ENCODE results near the gene GFM2.
"Not testable (repeated sequence)": the region's sequence is repeated elsewhere in the genome, so short reads cannot be mapped to it uniquely, and the experiment has no call there.

Gene GFM2, protein sequence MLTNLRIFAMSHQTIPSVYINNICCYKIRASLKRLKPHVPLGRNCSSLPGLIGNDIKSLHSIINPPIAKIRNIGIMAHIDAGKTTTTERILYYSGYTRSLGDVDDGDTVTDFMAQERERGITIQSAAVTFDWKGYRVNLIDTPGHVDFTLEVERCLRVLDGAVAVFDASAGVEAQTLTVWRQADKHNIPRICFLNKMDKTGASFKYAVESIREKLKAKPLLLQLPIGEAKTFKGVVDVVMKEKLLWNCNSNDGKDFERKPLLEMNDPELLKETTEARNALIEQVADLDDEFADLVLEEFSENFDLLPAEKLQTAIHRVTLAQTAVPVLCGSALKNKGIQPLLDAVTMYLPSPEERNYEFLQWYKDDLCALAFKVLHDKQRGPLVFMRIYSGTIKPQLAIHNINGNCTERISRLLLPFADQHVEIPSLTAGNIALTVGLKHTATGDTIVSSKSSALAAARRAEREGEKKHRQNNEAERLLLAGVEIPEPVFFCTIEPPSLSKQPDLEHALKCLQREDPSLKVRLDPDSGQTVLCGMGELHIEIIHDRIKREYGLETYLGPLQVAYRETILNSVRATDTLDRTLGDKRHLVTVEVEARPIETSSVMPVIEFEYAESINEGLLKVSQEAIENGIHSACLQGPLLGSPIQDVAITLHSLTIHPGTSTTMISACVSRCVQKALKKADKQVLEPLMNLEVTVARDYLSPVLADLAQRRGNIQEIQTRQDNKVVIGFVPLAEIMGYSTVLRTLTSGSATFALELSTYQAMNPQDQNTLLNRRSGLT

DNA sequence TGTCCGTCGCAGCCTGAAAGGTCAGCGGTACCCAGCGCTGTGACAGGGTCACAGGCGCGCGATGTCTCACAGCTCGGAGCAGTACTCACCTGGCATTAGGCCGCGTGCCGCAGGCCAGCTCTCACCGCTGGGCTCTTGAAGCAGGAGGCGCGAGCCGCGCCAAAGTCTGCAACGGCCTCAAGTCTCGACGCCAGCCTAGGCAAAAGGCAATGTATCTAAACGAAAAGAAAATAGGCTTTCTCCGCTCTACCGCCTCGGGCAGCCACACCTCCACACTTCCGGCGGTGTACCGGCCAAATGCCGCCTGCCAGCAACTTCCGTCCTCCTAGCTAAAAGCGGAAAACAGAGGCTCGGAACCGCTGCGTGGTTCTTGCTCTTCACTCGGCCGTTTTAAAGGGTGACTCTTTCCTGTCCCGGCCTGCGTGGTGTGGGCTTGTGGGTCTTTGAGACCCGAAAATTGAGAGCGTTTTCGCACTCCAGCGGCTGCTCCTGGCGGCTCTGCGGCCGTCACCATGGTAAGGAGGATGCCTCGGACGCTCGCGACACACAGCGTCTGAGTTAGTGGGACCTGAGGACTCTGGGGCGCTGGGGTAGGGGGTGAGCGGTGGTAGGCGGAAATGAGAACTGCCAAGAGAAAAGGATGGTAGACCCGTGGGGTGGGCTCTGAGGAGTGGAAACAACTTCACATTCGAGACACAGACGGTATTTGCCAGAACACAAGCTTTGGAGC is at the start of gene GFM2, which contains the start of gene NSA2:
GFM2 (minus strand) TSS at position 269 of the 730 bp plus-strand sequence. CDS start 3,375 bp downstream, outside the sequence.
NSA2 (plus strand) TSS at position 401 of the 730 bp plus-strand sequence; CDS start at position 513, 112 bp downstream.
- peak; percentile 96 for DNase-seq

DNA sequence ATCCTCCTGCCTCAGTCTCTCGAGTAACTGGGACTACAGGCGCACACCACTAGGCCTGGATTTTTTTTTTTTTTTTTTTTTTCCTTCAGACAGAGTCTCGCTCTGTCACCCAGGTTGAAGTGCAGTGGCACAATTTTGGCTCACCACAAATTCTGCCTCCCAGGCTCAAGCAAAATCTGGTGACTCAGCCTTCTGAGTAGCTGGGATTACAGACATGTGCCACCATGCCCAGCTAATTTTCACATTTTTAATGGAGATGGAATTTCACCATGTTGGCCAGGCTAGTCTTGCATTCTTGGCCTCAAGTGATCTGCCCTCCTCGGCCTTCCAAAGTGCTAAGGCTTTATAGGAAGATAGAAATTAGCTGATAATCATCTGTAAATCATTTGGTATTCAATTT is 44.0 kb upstream of the GFM2 start:
- no peak for DNase-seq

DNA sequence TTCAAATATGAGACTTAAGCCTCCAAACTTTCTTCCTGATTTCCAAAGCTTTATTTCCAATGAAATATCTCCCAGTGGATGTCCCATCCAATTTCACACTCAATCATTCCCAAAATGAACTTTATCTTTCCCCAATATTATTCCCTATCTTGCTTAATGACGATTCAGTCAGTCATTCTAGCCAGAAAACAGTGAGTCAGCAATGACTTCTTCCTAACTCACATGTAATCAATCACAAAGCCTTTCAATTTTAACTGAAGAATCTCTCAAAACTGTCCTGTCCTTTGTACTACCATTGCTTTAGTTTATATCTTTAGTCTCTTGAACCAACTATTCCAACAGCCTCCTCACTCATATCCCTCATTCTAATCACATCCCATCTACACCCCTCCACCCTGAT is 35.0 kb upstream of the GFM2 start:
- DNase-seq: no peak

DNA sequence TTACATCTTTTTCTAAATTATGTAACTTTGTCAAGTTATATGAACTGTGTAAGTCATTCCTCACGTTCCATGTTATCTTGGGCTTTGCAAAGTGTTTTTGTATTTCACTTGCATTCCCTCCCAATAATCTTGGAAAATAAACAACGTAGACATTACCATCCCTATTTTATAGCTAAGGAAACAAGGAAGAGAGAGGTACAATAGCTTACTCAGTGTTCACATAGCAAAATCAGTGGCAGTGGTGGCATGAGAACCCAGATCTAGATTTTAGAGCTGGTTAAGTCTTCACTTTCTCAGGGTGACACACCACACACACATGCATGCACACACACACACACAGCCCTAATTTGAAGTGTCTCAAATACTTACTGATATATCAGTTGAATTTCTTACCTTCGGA is 34.3 kb upstream of the GFM2 start:
- no peak for DNase-seq

DNA sequence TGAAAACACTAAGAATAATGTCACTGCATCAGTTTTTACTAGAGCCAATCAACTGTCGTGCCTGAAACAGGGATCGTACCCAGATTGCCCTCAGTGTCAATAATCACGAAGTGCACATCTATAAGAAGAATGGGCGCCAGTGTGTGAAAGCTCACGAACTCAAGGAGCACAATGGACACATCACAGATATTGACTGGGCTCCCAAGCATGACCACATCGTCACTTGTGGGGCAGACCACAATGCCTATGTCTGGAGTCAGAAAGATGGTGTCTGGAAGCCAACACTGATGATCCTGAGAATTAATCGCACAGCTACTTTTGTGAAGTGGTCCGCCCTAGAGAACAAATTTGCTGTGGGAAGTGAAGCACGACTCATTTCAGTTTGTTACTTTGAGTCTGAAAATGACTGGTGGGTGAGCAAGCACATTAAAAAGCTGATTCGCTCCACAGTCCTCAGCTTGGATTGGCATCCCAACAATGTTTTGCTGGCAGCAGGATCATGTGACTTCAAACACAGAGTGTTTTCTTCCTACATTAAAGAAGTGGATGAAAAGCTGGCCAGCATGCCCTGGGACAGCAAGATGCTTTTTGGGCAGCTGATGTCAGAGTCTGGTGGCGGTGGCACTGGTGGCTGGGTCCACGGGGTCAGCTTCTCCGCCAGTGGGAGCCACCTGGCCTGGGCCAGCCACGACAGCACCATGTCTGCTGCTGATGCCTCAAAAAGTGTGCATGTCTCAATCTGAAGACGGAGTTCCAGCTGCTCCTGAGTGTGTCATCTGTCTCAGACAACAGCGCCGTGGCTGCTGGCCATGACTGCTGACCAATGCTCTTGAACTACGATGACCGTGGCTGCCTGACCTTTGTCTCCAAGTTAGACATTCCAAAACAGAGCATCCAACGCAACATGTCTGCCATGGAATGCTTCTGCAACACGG is 32.3 kb upstream of the GFM2 start:
- no peak for DNase-seq

DNA sequence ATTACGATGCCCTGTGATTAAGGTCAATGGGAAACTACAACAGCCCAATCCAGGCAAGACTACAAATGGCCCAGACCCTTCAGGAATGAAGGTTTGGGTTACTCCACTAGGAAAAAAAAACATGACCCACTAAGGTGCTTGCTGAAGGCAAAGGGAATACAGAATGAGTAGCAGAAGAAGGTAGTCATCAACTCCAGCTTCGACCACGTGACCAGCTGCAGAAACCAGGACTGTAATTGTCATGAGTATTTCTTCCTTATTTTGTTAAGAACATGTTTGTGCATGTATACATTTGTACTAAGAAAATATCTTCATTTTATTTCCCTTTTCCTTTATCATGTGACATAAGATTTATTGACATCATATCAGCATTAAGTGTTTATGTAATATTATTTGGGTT is 24.8 kb upstream of the GFM2 start:
- DNase-seq: not testable (repeated sequence)

DNA sequence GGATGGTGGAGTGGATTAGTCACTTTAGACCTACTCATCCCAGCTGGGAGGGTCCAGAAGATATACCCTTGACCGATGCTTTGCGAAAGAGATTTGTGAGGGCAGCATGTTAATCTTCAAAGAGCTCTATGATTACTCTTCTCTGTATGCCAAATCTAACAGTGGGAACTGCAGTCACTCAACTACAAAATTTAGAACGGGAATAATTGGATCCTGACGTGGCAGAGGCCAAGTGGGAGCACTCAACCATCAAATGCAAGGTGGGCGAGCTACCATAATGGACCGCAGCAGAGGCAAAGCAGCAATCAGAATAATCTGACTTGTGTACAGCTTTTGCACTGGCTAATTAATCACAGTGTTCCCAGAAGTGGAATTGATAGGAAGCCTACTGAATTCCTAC is 20.5 kb upstream of the GFM2 start:
- DNase-seq: no peak

DNA sequence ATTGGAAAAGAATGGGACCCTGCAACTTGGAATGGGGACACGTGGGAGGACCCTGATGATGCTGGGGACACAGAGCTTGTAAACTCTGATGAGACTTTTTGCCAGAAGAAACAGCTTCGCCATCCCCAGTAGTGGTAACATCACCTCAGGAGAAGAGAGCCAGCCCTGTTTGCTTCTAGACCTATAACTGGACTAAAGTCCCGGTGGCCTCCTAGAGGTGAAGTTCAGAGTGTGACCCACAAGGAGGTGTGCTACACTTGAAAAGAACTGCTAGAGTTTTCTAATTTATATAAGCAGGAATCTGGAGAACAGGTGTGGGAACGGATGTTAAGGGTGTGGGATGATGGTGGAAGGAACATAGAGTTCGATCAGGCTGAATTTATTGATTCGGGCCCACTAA is 19.9 kb upstream of the GFM2 start:
- no peak for DNase-seq

DNA sequence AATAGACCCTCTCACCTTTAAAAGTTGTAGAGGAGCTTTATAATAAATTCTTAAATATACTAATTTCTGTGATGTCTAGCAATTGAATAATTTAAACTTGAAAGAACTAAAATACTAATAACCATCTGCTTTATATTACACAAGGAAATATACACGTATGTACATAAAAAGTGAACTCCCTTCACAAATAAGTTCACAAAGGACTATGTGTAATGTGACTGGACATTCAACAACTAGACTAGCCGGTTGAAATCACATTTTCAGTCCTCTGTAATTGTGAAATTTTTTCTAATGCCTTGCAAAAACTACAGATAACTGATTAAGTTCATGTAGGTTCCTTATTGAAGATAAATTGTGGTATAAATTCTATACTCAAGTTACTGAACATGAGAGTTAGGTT is 11.7 kb upstream of the GFM2 start:
- no peak for DNase-seq

DNA sequence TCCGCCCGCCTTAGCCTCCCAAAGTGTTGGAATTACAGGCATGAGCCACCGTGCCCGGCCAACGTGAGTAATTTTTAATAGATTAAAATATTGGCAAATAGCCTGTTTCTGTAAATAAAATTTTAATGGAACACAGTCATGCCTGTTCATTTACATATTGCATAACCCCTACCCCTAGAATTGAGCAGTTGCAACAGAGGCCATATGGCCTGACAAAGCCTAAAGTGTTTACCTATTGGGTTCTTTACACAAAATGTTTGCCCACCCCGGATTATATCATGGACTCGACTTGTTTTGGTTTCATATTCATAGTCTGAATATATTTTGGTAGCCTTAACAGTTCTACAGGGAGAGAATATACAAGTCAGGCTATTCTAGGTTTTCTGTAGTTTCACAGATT is 5.4 kb upstream of the GFM2 start:
- DNase-seq: no peak

DNA sequence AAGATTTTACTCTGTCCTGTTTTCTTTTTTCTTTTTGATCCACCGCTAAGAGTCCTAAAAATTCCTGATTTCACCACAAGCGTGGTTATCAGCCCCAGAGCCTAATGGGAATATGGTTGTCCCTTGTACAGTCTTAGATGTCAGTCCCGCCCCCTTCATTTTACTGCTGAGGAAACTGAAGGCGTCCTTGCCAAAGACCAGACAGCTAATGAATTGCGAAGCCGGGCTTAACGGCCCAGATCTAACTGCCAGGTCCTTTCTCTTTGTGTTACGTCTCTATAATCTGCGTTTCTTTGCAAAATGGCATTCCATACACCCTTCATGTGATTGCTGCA is 629 bp upstream of the GFM2 start:
- peak; percentile 50 for DNase-seq

DNA sequence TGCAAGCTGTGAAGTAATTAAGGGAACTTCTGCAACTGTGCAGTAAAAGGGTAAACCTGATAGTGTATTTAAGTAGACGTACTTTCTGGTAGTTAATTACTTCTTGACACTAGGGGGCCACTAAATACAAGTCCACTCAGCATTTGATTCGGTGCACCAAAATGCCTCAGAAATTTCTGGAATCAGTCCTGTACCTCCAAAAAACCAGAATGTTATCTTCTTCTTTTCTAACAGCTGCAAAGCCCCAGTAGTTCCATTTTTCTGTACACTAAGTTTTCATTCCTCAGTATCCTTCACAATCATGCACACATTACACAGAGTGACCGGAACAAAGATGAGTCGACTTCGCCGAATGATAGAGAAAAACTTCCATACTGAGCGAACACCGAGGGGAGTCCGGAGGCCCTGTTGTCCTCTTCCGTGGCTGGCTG is 484 bp downstream of the GFM2 start:
- DNase-seq: peak; percentile 71

DNA sequence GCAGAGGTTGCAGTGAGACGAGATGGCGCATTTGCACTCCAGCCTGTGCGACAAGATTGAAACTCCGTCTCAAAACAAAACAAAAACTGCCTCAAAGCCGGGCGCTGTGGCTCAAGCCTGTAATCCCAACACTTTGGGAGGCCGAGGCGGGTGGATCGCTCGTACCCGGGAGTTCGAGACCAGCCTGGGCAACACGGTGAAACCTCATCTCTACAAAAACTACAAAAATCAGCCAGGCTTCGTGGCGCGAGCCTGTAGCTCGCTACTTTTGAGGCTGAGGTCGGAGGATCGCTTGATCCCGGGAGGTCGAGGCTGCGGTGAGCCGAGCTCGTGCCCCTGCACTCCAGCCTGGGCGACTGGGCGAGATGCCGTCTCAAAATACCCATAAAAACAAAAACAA is 988 bp downstream of the GFM2 start:
- DNase-seq: no peak

DNA sequence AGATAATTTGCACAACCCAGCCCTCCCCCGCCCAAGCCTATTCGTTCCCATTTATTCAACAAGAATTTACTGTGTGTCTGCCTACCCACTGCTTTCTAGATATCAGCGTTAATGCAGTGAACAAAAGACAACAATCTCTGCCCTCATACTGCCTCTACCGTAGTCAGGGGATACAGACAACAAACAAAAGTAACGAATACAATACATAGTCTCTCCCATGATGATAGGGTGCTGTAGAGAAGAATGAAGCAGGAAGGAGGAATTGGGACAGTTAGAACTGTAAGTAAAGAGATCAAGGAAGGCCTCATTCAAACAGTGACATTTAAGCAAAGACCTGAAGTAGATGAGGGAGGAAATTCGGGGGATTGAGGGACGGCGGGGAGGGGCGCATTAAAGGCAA is 1.7 kb downstream of the GFM2 start:
- no peak for DNase-seq

DNA sequence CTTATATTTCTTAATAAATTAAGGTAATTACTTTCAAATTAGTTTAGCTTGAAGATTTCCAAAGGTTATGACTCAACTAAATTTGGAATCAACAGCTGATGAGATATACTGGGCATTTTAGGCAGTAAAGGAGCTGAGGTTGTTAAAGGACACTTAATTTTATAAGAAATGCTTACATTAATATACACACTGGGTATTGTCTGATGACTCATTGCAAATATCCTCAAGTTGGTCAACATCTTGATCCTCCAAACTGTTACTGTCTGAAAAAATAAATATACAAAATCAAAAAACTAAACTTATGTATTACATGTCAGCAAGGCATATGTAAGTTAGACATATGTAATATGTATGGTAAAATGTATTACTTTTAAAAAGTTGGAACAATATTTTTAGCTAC is 3.4 kb downstream of the GFM2 start:
- no peak for DNase-seq

DNA sequence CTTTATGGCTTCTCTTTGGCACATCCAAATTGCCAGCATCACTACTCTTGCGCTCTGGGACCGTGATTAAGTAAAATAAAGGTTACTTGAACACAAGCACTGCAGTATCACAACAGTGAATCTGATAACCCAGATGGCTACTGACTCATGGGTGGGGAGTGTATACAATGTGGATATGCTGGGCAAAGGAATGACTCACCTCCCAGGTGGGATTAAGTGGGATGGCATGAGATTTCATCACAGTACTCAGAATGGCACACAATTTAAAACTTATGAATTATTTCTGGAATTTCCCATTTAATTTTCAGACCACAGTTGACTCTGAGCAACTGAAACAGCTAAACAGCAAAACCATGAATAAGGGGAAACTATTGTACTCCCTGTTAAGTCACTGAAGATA is 4.3 kb downstream of the GFM2 start:
- no peak for DNase-seq

DNA sequence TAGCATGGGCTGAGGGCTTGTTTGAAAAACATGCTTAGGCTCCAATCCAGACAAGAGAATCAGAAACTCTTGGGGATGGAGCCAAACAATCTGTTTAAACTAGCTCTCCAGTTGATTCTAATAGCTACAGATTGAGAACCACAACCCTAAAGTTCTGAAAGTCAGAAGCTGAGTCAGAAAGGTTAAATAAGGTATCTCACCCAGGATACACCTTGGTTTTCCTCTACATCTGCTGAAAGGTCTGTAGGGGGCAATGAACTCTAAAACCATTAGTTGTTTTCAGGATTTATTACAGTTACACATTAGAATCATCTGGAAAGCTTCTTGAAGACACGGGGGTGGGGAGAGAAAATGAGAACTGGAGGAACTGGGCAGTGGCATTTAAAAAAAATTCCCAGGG is 5.7 kb downstream of the GFM2 start:
- DNase-seq: no peak

DNA sequence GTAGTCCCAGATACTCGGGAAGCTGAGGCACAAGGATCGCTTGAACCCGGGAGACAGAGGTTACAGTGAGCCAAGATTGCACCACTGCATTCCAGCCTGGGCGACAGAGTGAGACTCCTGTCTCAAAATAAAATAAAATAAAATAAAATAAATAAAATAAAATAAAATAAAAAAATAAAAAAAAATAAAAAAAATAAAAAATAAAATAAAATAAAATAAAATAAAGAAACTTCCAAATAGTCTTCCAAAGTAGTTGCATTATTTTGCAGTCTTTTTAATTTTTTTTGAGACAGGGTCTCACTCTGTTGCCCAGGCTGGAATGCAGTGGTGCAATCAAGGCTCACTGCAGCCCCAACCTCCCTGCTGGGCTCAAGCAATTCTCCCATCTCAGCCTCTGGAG is 18.2 kb downstream of the GFM2 start:
- DNase-seq: not testable (repeated sequence)

DNA sequence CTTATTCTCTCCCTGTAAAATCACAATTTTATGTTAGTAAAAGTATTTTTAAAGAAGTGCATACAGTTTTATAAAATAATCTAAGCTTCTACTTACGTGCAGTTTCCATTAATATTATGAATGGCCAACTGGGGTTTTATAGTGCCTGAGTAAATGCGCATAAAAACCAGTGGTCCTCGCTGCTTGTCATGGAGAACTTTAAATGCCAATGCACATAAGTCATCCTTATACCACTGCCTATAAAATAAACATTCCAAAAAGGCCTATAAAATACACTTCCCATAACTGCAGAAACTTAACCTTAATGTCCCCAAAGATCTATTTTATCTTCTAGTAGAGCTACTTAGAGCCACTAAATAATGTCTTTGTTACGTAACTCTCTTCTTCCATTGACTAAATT is 28.5 kb downstream of the GFM2 start:
- DNase-seq: no peak

DNA sequence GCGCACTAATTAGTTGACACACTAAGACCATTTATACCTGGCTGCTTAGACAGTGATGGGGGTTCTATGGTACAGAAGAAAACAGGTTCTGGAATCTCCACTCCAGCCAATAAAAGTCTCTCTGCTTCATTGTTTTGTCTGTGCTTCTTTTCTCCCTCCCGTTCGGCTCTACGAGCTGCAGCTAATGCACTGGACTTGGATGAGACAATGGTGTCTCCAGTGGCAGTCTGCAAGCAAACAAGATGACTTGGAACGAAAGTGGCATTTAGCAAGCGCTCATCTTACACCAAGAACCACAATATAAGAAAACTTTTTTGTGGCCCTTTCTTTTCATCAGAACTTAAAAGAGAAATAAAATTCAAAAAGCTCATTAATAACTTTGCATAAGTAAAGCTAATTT is 30.2 kb downstream of the GFM2 start:
- no peak for DNase-seq

DNA sequence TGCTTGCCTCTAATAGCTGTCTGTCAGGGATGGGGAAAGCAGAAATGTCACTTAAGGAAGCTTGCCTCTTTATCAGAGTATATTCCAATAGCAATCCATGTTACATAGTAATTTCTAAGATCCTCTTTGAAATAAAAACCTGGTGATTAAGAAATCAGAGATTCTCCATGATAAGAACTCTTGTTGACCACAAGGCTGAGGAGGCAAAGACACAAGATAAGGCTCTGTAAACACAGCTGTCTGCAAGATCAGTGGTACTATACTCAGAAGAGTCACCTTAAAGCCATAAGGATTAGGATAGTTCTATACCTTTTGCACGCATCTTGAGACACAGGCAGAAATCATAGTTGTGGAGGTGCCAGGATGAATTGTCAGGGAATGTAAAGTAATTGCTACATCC is 41.6 kb downstream of the GFM2 start:
- no peak for DNase-seq

DNA sequence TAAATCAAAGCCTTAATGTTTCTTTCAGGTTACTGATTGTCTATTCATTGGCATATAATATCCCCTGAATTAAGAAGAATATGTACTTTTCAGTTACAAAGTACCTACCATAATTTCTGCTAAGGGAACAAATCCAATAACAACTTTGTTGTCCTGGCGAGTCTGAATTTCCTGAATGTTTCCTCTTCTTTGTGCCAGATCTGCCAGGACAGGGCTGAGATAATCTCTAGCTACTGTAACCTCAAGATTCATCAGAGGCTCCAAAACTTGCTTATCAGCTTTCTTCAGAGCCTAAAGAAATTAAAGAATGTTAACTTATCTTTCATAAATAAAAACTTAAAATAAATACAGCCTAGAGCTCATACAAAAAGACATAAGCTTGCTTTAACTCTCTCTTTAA is 44.6 kb downstream of the GFM2 start:
- DNase-seq: no peak

DNA sequence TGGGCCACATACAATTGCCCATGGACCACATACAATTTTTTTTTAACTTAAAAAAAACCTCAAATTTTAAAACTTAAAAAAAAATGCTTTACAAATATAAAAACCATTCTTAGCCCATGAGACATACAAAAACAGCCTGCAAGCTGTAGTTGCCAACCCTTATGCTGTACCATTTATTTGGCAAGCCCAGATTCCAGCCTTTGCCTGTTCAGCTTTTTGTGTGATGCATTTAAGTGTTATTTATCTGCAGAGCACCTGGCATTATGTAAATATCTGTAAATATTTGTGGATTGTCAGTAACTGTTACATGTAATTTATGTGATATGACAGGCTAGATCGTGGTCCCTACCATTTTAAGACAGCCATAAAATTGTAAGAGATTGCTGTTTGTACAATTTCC is 49.3 kb downstream of the GFM2 start:
- no peak for DNase-seq
